A549 (cell line): ENCODE measurements around the gene CACTIN. TPM values are rescaled to one million over a fixed set of nuclear protein-coding genes. Genes with fewer than 3 reads are reported as not detected.

Experiments used
- ATAC-seq, 2 experiments: fragments of 200-7000 bp in 1 of 2; fragments of >200 bp in 1 of 2; cut with Nextera tagmentation in 1 of 2; cut with Tn5 transposase in 1 of 2; 3 replicates each; pipeline versions ENCODE4 v1.8.0 to v1.9.1; 2018 to 2020; ENCODE audit warnings: mild to moderate bottlenecking in 1 of 2, moderate library complexity in 1 of 2
- CTCF ChIA-PET: fragments of 300-600 bp; sonication (Branson Sonifier 250); formaldehyde crosslinking; extraction: SDS; loops from one replicate; lab custom pipeline; 2021; ENCODE audit warnings: antibody characterized with exemption, inconsistent platforms; lab: Yijun Ruan, JAX
- POLR2A ChIA-PET: fragments of 350-600 bp; formaldehyde crosslinking; extraction: SDS; loops from one replicate; lab custom pipeline; 2021; ENCODE audit warnings: antibody characterized with exemption, inconsistent platforms; lab: Yijun Ruan, JAX
- DNase-seq, 2 experiments: peaks; one replicate each; pipeline versions ENCODE4 v3.0.0 to v3.0.0-alpha.2; 2011 to 2016; ENCODE audit warnings: low read depth in 1 of 2, low spot score in 1 of 2
- FAIRE-seq: peaks from 2 replicates; lab custom pipeline; 2011; peaks lifted over from hg19 to GRCh38; lab: Jason Lieb, UNC
- H3K27ac ChIP-seq, 2 experiments: fragments of >200 bp; sonication (Bioruptor Twin); formaldehyde crosslinking; 3 replicates each; pipeline ENCODE4 v1.5.1; 2016 to 2017
- H3K4me1 ChIP-seq: fragments of >200 bp; sonication (Bioruptor Twin); formaldehyde crosslinking; 3 replicates; pipeline ENCODE4 v1.6.1; 2016
- H3K4me2 ChIP-seq: fragments of >200 bp; sonication (Bioruptor Twin); formaldehyde crosslinking; 3 replicates; pipeline ENCODE4 v1.6.1; 2016
- H3K4me3 ChIP-seq: fragments of >200 bp; sonication (Bioruptor Twin); formaldehyde crosslinking; 3 replicates; pipeline ENCODE4 v1.5.1; 2016
- H3K9me3 ChIP-seq: fragments of >200 bp; sonication (Bioruptor Twin); formaldehyde crosslinking; 3 replicates; pipeline ENCODE4 v1.6.1; 2016
- BHLHE40 ChIP-seq: IDR thresholded peaks from 2 replicates; pipeline ENCODE4 v1.6.1; 2012; ENCODE audit warnings: low read depth, low read length, inconsistent platforms
- CBX8 ChIP-seq: fragments of 200-600 bp; sonication (generic); IDR thresholded peaks from 2 replicates; pipeline ENCODE4 v1.6.1; 2016
- CEBPB ChIP-seq, 2 experiments: fragments of >200 bp in 1 of 2; sonication (Bioruptor Twin) in 1 of 2; formaldehyde crosslinking in 1 of 2; IDR thresholded peaks; 2 replicates each; pipeline ENCODE4 v1.6.1; 2012 to 2016
- EHMT2 ChIP-seq: fragments of 200-600 bp; sonication (generic); IDR thresholded peaks from 2 replicates; pipeline ENCODE4 v1.6.1; 2016; ENCODE audit warnings: antibody characterized with exemption, low read depth, mild to moderate bottlenecking, moderate library complexity
- FOSB ChIP-seq: fragments of 250-450 bp; sonication (Bioruptor Pico); IDR thresholded peaks from 2 replicates; pipeline ENCODE4 v1.5.0; 2020; ENCODE audit warnings: mild to moderate bottlenecking, moderate library complexity
- HOXA7 ChIP-seq: fragments of 250-450 bp; sonication (Bioruptor Pico); IDR thresholded peaks from 2 replicates; pipeline ENCODE4 v1.5.0; 2020; ENCODE audit warnings: mild to moderate bottlenecking, moderate library complexity
- HOXB5 ChIP-seq: fragments of 250-450 bp; sonication (Bioruptor Pico); IDR thresholded peaks from 2 replicates; pipeline ENCODE4 v1.5.0; 2020; ENCODE audit warnings: mild to moderate bottlenecking, moderate library complexity
- JUN ChIP-seq, 2 experiments: fragments of >200 bp; sonication (Bioruptor Twin); formaldehyde crosslinking; IDR thresholded peaks; 2 replicates in 1 of 2; 3 replicates in 1 of 2; pipeline ENCODE4 v1.6.1; 2016 to 2017
- KDM5A ChIP-seq: fragments of 200-600 bp; sonication (generic); IDR thresholded peaks from 2 replicates; pipeline ENCODE4 v1.6.1; 2016; ENCODE audit warnings: antibody characterized with exemption, mild to moderate bottlenecking
- NR3C1 ChIP-seq: fragments of >200 bp; sonication (Bioruptor Twin); formaldehyde crosslinking; IDR thresholded peaks from 3 replicates; pipeline ENCODE4 v1.6.1; 2017
- RAD21 ChIP-seq, 2 experiments: fragments of >200 bp in 1 of 2; sonication (Bioruptor Twin) in 1 of 2; formaldehyde crosslinking in 1 of 2; IDR thresholded peaks in 1 of 2; conservative IDR thresholded peaks in 1 of 2; 2 replicates in 1 of 2; 3 replicates in 1 of 2; pipeline ENCODE4 v1.6.1; 2012 to 2018; ENCODE audit warnings: inconsistent platforms in 1 of 2
- RARB ChIP-seq: fragments of 250-450 bp; sonication (Bioruptor Pico); IDR thresholded peaks from 2 replicates; pipeline ENCODE4 v1.8.0; 2021; ENCODE audit warnings: mild to moderate bottlenecking, moderate library complexity
- RCOR1 ChIP-seq: fragments of 150-350 bp; IDR thresholded peaks from 2 replicates; pipeline ENCODE4 v1.6.1; 2014; ENCODE audit warnings: antibody characterized with exemption, low read length, low read depth
- SMC3 ChIP-seq: fragments of >200 bp; sonication (Bioruptor Twin); formaldehyde crosslinking; IDR thresholded peaks from 3 replicates; pipeline ENCODE4 v1.6.1; 2018; ENCODE audit warnings: inconsistent platforms
- TFCP2L1 ChIP-seq: fragments of 250-450 bp; sonication (Bioruptor Pico); IDR thresholded peaks from 2 replicates; pipeline ENCODE4 v1.5.0; 2021; ENCODE audit warnings: mild to moderate bottlenecking
- TP53 ChIP-seq: fragments of 250-450 bp; sonication (Bioruptor Pico); IDR thresholded peaks from 2 replicates; pipeline ENCODE4 v1.5.0; 2021; ENCODE audit warnings: mild to moderate bottlenecking, moderate library complexity
- ZSCAN20 ChIP-seq: fragments of 250-450 bp; sonication (Bioruptor Pico); IDR thresholded peaks from 2 replicates; pipeline ENCODE4 v1.8.0; 2022; ENCODE audit warnings: mild to moderate bottlenecking, moderate library complexity
- WGBS: methylation state at CpG from one replicate; pipeline ENCODE4 v1.1.6; 2017; ENCODE audit errors: missing lambda C conversion rate; 5-methylcytosine and 5-hydroxymethylcytosine counted together
- polyA plus RNA-seq, 4 experiments: library from polyadenylated mRNA; depleted of rRNA in 3 of 4; stranded (reverse); fragments of >200 nt; fragmentation: RNase III in 1 of 4; extraction: RNeasy Plus Mini Kit Qiagen cat#74134 plus additional on column Dnase treatment in 1 of 4; gene quantifications; 2 replicates in 3 of 4; 3 replicates in 1 of 4; pipeline ENCODE4 v1.2.3, GENCODE V29; 2011 to 2017
- TF ChIP-seq, protein P1 (sequence below): fragments of >200 bp; sonication (Bioruptor Twin); formaldehyde crosslinking; IDR thresholded peaks from 3 replicates; pipeline ENCODE4 v1.5.1; 2016
- TF ChIP-seq, protein P2 (sequence below): fragments of >200 bp; sonication (Bioruptor Twin); formaldehyde crosslinking; IDR thresholded peaks from 2 replicates; pipeline ENCODE4 v1.6.1; 2016
- TF ChIP-seq, protein P3 (sequence below): IDR thresholded peaks from 2 replicates; pipeline ENCODE4 v1.6.1; 2012

CACTIN gene
- polyA plus RNA-seq, 2 of the 4 experiments (the other 2 are of a cell fraction) = 8.3 to 14.9 TPM

DNA sequence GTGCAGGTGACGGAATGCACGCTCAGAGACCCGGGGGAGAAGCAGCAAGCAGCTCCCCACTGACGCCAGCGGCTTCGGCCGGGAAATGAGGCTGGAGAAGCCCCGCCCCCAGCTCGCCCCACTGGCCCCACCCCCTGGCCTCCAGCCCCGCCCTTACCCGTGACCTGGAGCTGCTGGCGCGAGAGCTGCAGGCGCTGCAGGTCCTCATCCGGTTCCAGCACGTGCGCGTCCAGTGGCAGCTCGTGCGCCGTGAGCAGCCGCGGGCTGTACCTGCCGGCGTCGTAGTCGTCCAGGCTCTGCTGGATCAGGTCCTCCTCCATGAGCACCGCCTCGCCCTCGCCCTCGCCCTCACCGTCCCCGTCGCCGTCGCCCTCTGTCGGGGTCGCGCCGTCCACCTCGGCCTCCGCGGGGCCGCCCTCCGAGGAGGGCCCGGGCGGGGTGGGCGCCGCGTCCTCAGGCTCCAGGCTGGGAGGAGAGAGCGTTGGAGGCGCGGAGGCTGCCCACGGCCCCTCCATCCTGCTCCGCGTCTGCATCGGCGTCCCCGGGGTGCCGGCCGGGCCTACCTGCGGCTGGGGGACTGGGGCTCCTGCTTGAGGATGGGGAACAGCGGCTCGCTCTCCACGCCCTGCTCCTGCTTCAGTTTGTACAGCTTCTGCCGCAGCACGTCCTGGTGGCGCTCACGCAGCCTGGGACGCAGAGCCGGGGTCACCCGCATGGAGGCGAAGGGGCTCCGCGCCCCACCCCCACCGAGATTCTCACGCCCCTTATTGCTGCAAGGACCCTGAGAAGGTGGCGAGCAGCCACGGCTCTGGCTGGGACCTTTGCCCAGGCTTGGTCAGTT, 13.5 kb downstream of the CACTIN start (continued):
- TF ChIP-seq BHLHE40 (no peak), CBX8 (no peak)

DNA sequence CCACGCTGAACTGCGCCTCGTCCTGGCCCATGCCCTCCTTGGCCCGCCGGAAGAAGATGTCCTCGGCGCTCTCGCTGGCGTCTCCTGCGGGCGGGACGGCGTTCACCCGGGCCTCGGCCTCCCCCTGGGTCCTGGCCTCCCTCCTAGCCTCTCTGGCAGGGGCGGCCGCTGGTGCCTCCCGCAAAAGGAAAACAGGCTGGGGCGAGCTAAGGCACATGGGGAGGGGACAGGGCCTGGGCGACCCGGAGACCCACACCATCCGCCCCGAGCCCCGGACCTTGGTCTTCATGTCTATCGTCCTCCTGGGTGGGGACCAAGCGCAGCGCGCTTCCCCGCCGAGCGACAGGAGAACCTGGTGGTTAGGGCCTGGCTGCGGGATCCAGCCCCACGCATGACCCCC, 14.3 kb downstream of the CACTIN start:
- no peak for TF ChIP-seq NR3C1
- TF ChIP-seq CEBPB (IDR thresholded peaks at IDR 0.05) = no peak
- TF ChIP-seq FOSB = no peak
- TF ChIP-seq, protein P1, sequence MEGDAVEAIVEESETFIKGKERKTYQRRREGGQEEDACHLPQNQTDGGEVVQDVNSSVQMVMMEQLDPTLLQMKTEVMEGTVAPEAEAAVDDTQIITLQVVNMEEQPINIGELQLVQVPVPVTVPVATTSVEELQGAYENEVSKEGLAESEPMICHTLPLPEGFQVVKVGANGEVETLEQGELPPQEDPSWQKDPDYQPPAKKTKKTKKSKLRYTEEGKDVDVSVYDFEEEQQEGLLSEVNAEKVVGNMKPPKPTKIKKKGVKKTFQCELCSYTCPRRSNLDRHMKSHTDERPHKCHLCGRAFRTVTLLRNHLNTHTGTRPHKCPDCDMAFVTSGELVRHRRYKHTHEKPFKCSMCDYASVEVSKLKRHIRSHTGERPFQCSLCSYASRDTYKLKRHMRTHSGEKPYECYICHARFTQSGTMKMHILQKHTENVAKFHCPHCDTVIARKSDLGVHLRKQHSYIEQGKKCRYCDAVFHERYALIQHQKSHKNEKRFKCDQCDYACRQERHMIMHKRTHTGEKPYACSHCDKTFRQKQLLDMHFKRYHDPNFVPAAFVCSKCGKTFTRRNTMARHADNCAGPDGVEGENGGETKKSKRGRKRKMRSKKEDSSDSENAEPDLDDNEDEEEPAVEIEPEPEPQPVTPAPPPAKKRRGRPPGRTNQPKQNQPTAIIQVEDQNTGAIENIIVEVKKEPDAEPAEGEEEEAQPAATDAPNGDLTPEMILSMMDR = no peak
- no peak for TF ChIP-seq JUN (IDR thresholded peaks at IDR 0.05)
- TF ChIP-seq, protein P2, sequence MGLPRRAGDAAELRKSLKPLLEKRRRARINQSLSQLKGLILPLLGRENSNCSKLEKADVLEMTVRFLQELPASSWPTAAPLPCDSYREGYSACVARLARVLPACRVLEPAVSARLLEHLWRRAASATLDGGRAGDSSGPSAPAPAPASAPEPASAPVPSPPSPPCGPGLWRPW = no peak
- TF ChIP-seq TP53 (CRISPR knock-in tag) = no peak
- no peak for TF ChIP-seq CBX8
- Histone ChIP-seq H3K4me1 (peaks cover 5% of the 10 kb centered on the region), H3K27ac (no peak overlapping the region), H3K9me3 (no peaks in the 10 kb centered on the region), H3K4me3 (no peak overlapping the region), H3K4me2 (no peak overlapping the region)
- ATAC-seq = no peak
- CTCF ChIA-PET = interaction anchor here (1.5 kb wide), 1 partner anchor 10 kb away, joined by 4 read pairs; no protein-coding TSS in a partner anchor
- POLR2A ChIA-PET = no interaction called here
- no peak for DNase-seq
- no peak for FAIRE-seq
- WGBS = 87% methylated on average over 6 of the region's 33 CpGs

DNA sequence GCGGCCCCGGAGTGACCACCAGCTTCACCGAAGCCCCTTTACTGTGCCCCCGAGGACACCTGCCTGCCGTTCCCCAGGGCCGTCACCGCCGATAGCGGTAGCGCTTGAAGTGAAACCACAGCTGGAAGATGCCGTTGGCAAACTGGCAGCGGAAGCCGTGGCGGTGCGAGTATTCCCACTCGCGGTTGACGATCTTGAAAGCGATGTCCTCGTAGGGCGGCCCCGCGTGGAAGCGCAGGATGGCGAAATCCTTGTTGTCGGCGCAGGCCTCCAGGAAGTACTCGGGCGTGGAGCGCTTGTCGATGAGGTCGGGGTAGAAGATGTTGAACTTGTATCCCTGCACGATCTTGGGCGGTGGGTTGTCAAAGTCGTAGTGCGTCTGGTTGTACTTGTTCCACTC, 14.7 kb downstream of the CACTIN start:
- ATAC-seq = no peak
- no peak for TF ChIP-seq SMC3
- TF ChIP-seq RARB (CRISPR knock-in tag) = no peak
- no peak for TF ChIP-seq HOXA7 (CRISPR knock-in tag)
- no peak for TF ChIP-seq RAD21 (conservative IDR thresholded peaks at IDR 0.05 in 1 of 2, IDR thresholded peaks at IDR 0.05 in 1 of 2)
- TF ChIP-seq ZSCAN20 (CRISPR knock-in tag) = no peak
- TF ChIP-seq, protein P1 = no peak
- no peak for TF ChIP-seq RCOR1
- no peak for TF ChIP-seq TFCP2L1 (CRISPR knock-in tag)
- TF ChIP-seq EHMT2 = no peak
- no peak for TF ChIP-seq HOXB5 (CRISPR knock-in tag)
- TF ChIP-seq CBX8 = no peak
- TF ChIP-seq, protein P3, sequence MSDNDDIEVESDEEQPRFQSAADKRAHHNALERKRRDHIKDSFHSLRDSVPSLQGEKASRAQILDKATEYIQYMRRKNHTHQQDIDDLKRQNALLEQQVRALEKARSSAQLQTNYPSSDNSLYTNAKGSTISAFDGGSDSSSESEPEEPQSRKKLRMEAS = no peak
- TF ChIP-seq KDM5A = no peak
- no peak overlapping the region for H3K4me3 ChIP-seq

More for the DNA sequence above, 14.7 kb downstream of the CACTIN start:
- FAIRE-seq (no peak), DNase-seq (no peak)
- CTCF ChIA-PET = interaction anchor here (1.5 kb wide), 1 partner anchor 11 kb away, joined by 4 read pairs; no protein-coding TSS in a partner anchor
- Histone ChIP-seq H3K4me2 (no peak overlapping the region), H3K4me1 (peaks cover 8% of the 10 kb centered on the region), H3K9me3 (no peaks in the 10 kb centered on the region), H3K27ac (no peak overlapping the region)
- POLR2A ChIA-PET = no interaction called here
- 91% methylated on average over 32 of the region's 36 CpGs for WGBS
